8988T (cell line): ENCODE data around the gene TAS2R40.
A peak's percentile ranks its signal among the peaks of the same experiment; 100 is the strongest.
"Not testable (repeated sequence)": the region's sequence is repeated elsewhere in the genome, so short reads cannot be mapped to it uniquely, and the experiment has no call there.

Experiments
- DNase-seq: peaks from one replicate; pipeline ENCODE4 v3.0.0; 2011

The TAS2R40 gene

GRCh38 chr7:143221737-143222136 lies at the start of gene TAS2R40:
TSS of gene TAS2R40 (plus strand) at chr7:143222037. CDS start at chr7:143222079, 42 bp downstream.
- DNase-seq: no peak

GRCh38 chr7:143172354-143172753 lies 49.5 kb upstream of the TAS2R40 start:
- no peak for DNase-seq

- DNase-seq: no peak
Measured at GRCh38 chr7:143176128-143176527, 45.7 kb upstream of the TAS2R40 start.

- DNase-seq: no peak
Measured at GRCh38 chr7:143177374-143178119, 44.3 kb upstream of the TAS2R40 start.

GRCh38 chr7:143180771-143181170 lies 41.1 kb upstream of the TAS2R40 start:
- DNase-seq: not testable (repeated sequence)

- no peak for DNase-seq
Measured at GRCh38 chr7:143181349-143181748, 40.5 kb upstream of the TAS2R40 start.

GRCh38 chr7:143183024-143183423 lies 38.8 kb upstream of the TAS2R40 start, which contains the start of gene TAS2R39:
TSS of gene TAS2R39 (plus strand) at chr7:143183419. CDS start at chr7:143183419, 0 bp downstream.
- no peak for DNase-seq

GRCh38 chr7:143185551-143185950 lies 36.3 kb upstream of the TAS2R40 start:
- no peak for DNase-seq

- DNase-seq: no peak
Measured at GRCh38 chr7:143188994-143189393, 32.8 kb upstream of the TAS2R40 start.

- no peak for DNase-seq
Measured at GRCh38 chr7:143193880-143194279, 28.0 kb upstream of the TAS2R40 start.

GRCh38 chr7:143199040-143199439 lies 22.8 kb upstream of the TAS2R40 start:
- no peak for DNase-seq

- DNase-seq: no peak
Measured at GRCh38 chr7:143202161-143202560, 19.7 kb upstream of the TAS2R40 start.

- DNase-seq: no peak
Measured at GRCh38 chr7:143203386-143203785, 18.5 kb upstream of the TAS2R40 start.

- no peak for DNase-seq
Measured at GRCh38 chr7:143205560-143206293, 16.1 kb upstream of the TAS2R40 start.

GRCh38 chr7:143210541-143210940 lies 11.3 kb upstream of the TAS2R40 start:
- DNase-seq: no peak

GRCh38 chr7:143213478-143213877 lies 8.4 kb upstream of the TAS2R40 start:
- DNase-seq: not testable (repeated sequence)

- DNase-seq: peak; percentile 20
Measured at GRCh38 chr7:143214789-143215679, 6.8 kb upstream of the TAS2R40 start.

- DNase-seq: no peak
Measured at GRCh38 chr7:143216151-143216550, 5.7 kb upstream of the TAS2R40 start.

GRCh38 chr7:143216686-143217085 lies 5.2 kb upstream of the TAS2R40 start:
- DNase-seq: no peak

- no peak for DNase-seq
Measured at GRCh38 chr7:143217806-143218205, 4.0 kb upstream of the TAS2R40 start.

GRCh38 chr7:143221286-143221685 lies 551 bp upstream of the TAS2R40 start:
- DNase-seq: no peak

- no peak for DNase-seq
Measured at GRCh38 chr7:143222782-143223181, 945 bp downstream of the TAS2R40 start.

GRCh38 chr7:143223784-143224183 lies 1.9 kb downstream of the TAS2R40 start:
- no peak for DNase-seq
